H1 (cell line): Measurements from ENCODE around the gene PIEZO1.

Source experiments
- EGR1 ChIP-seq: IDR thresholded peaks from 2 replicates; pipeline ENCODE4 v1.6.1; 2011; ENCODE audit warnings: low read depth, low read length, borderline replicate concordance
- EP300 ChIP-seq, 2 experiments: IDR thresholded peaks; 1 replicate in 1 of 2; 2 replicates in 1 of 2; pipeline ENCODE4 v1.6.1; 2011 to 2012; ENCODE audit warnings: low read depth in 2 of 2, low read length in 2 of 2, mild to moderate bottlenecking in 2 of 2, borderline replicate concordance in 1 of 2, inconsistent platforms in 1 of 2, moderate library complexity in 1 of 2
- EZH2 ChIP-seq: fragments of 200-600 bp; sonication (generic); IDR thresholded peaks from 2 replicates; pipeline ENCODE4 v1.7.1; 2012; ENCODE audit warnings: low read depth, mild to moderate bottlenecking, moderate library complexity, low read length, inconsistent platforms; ENCODE audit not compliant: severe bottlenecking
- POLR2A ChIP-seq, 2 experiments: IDR thresholded peaks; 1 replicate in 1 of 2; 2 replicates in 1 of 2; pipeline ENCODE4 v1.6.1; 2011; ENCODE audit warnings: low read depth in 2 of 2, low read length in 2 of 2, mild to moderate bottlenecking in 2 of 2; ENCODE audit errors: control extremely low read depth in 1 of 2
- SIRT6 ChIP-seq: IDR thresholded peaks from one replicate; pipeline ENCODE4 v1.7.1; 2012; ENCODE audit warnings: low read length, inconsistent platforms

DNA sequence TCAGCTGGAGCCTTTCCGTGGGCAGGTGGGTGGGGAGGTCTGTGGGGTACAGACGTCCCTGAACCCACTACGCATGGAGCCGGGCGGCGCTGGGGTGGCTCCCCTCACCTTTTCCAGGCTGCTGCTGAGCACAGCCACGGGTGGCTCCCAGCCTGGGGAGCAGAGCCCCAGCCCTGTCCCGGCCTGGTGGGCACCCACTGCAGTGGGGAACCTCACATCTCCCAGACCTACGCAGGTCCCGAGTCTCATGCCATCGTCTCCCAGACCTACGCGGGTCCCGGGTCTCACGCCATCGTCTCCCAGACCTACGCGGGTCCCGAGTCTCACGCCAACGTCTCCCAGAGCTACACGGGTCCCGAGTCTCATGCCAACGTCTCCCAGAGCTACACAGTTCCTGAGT, 43.7 kb upstream of the PIEZO1 start:
- TF ChIP-seq EZH2: no peak
- TF ChIP-seq POLR2A (IDR thresholded peaks at IDR 0.05; ENCODE audit: control extremely low read depth in 1 of 2, low read depth in 2 of 2, low read length in 2 of 2): no peak
- no peak for TF ChIP-seq SIRT6
- no peak for TF ChIP-seq EP300 (IDR thresholded peaks at IDR 0.05; ENCODE audit: borderline replicate concordance in 1 of 2, low read depth in 2 of 2, low read length in 2 of 2)
- TF ChIP-seq EGR1: no peak
